ENCODE measurements around the gene KIF21B.

The KIF21B gene, protein sequence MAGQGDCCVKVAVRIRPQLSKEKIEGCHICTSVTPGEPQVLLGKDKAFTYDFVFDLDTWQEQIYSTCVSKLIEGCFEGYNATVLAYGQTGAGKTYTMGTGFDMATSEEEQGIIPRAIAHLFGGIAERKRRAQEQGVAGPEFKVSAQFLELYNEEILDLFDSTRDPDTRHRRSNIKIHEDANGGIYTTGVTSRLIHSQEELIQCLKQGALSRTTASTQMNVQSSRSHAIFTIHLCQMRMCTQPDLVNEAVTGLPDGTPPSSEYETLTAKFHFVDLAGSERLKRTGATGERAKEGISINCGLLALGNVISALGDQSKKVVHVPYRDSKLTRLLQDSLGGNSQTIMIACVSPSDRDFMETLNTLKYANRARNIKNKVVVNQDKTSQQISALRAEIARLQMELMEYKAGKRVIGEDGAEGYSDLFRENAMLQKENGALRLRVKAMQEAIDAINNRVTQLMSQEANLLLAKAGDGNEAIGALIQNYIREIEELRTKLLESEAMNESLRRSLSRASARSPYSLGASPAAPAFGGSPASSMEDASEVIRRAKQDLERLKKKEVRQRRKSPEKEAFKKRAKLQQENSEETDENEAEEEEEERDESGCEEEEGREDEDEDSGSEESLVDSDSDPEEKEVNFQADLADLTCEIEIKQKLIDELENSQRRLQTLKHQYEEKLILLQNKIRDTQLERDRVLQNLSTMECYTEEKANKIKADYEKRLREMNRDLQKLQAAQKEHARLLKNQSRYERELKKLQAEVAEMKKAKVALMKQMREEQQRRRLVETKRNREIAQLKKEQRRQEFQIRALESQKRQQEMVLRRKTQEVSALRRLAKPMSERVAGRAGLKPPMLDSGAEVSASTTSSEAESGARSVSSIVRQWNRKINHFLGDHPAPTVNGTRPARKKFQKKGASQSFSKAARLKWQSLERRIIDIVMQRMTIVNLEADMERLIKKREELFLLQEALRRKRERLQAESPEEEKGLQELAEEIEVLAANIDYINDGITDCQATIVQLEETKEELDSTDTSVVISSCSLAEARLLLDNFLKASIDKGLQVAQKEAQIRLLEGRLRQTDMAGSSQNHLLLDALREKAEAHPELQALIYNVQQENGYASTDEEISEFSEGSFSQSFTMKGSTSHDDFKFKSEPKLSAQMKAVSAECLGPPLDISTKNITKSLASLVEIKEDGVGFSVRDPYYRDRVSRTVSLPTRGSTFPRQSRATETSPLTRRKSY (N-terminal part only)

DNA sequence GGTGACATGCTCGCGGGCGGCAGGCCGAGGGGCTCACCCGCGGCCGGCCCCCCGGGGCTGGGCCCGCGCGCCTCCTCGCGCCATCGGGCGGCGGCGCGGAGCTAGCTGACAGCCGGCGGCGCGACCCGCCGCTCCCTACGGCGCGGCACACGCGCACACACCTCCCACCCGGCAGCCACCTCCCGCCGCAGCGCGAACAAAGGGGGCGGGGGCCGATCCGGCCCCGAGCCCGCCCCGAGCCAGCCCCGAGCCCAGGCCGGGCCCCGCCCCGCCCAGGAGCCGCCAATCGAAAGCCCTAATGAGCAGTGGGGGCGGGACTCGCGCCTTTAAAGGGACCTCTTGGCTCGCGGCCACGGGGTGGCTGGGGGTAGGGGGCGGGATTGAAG lies at the start of gene KIF21B:
Gene KIF21B, minus strand, starts transcription at position 198 of the 386 bp plus-strand sequence. CDS start 331 bp downstream, outside the sequence.
- peak; percentile 44 for DNase-seq

- DNase-seq: no peak
These were observed 49.4 kb upstream of the KIF21B start for GRCh38 chr1:201072922-201073321.

DNA sequence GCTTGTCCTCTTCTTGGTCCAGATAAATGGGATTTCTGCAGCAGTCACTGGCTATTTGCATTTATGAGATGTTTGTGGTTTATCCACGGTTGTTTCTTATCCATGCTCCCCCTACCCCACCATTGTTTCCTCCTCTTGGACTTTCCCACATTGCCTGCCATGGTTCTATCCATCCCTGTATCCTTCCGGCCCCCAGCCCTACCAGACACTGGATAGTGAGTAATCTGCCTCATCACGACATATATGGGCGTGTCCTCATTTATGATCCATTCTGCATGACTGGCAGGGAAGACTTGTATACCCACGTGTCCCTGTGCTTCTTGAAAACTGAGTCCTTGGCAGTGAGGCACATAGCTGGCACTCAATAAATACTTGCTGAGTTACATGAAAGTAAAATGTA lies 48.6 kb upstream of the KIF21B start:
- DNase-seq: no peak

- no peak for DNase-seq
These were observed 46.1 kb upstream of the KIF21B start for GRCh38 chr1:201069636-201070035.

- DNase-seq: no peak
These were observed 45.5 kb upstream of the KIF21B start for GRCh38 chr1:201068976-201069375.

GRCh38 chr1:201066986-201067385 lies 43.5 kb upstream of the KIF21B start:
- no peak for DNase-seq

DNA sequence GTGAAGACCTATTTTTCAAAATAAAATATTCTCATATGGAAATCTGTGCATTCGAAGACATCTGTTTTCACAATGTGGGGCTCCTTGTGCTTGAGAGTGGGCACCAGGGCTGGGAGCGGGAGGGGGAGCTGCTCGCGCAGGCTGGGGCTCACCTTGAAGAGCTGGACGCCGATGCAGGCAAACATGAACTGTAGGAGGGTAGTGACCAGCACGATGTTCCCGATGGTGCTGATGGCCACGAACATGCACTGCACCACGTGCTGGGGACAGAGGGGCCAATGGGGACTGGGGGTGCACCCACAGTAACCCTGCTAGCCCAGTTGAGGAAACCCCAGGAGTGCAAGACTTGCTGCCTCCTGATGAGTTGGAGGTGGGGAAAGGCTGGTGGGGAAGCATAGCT lies 42.2 kb upstream of the KIF21B start:
- no peak for DNase-seq

- DNase-seq: no peak
These were observed 41.3 kb upstream of the KIF21B start for GRCh38 chr1:201064806-201065205.

- DNase-seq: no peak
These were observed 39.6 kb upstream of the KIF21B start for GRCh38 chr1:201063145-201063544.

DNA sequence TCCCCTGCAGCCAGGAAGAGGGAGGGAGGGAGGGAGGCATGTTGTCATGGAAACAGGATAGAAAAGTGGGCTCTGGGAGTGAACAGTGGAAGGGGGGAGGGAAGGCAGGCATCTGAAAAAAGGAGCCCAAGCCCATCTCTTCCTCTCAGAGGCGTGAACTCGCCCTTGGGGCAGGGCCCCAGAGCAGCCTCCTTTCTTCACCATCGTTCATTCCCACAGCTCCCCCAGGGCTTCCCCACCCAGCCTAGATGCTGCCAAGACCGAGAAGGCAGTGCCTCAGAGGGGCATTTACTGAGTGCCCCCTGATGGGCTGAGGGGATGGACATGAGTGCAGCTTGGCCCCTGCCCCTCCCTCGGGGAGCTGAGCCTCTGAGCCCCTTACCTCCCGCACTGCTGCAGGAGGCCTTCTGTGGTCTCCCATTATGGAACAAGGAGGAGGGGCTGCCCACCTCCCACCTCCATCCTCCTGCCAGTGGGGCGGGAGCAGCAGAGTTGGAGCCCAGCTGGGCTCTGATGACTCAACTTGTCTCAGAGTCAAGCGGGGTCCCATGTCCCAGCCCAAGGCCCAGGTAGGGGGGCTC lies 39.1 kb upstream of the KIF21B start:
- DNase-seq: no peak

GRCh38 chr1:201061886-201062285 lies 38.4 kb upstream of the KIF21B start:
- DNase-seq: no peak

- DNase-seq: no peak
These were observed 37.5 kb upstream of the KIF21B start for GRCh38 chr1:201061049-201061448.

DNA sequence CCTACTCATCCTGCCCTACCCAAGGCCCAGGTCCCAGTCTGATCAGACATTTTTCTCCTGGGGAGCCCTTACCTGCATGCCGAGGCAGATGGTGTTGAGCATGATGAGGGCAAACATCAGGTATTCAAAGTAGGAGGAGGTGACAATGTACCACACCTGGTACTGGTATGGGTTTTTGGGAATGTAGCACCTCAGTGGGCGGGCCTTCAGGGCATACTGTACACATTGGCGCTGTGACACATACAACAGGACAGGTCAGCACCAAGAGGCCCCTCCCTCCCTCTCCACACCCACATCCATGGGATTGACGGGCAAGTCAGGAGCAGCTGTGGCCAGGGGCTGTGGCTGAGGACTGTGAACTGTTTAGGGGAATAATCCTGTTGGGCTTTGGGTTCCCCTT lies 37.1 kb upstream of the KIF21B start:
- DNase-seq: no peak

- DNase-seq: no peak
These were observed 36.5 kb upstream of the KIF21B start for GRCh38 chr1:201059871-201060555.

GRCh38 chr1:201059401-201059800 lies 35.9 kb upstream of the KIF21B start:
- DNase-seq: no peak

GRCh38 chr1:201054091-201054543 lies 30.6 kb upstream of the KIF21B start:
- no peak for DNase-seq

GRCh38 chr1:201053155-201053860 lies 29.8 kb upstream of the KIF21B start:
- DNase-seq: peak; percentile 41

- no peak for DNase-seq
These were observed 27.9 kb upstream of the KIF21B start for GRCh38 chr1:201051399-201051798.

DNA sequence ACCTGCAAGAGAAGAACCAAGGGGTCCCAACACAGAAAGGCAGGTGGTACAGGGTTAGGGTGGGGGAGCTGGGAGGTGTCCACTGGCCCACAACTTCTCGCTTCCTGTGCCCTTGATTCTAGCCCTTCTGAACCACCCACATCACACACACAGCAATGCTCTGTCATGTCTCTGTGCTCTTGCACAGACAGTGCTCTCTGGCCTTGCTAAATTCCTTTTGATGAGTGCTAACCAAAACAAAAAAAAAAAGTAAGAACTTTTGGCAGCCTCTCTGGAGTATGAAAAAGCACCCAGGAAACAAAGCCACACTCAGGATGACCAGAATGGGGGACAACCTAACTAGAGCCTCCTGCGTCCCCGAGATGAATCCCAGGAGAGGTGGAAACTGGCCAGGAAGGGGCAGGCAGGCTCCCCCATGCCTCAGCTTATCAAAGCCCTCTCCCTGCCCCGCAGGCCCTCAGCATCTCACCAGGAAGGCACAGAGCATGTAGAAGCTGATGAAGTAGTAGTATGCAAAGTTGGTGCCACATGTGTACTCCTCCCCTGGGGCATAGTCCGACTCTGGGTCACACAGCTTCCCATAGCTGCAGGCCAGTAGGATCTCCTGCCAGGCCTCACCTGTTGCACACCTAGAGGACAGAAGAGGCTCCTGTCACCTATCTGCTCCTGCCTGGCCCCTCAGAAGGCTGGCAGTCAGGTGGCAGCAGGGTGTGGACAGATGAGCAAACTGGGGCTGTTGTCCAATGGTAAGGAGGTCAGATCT lies 27.2 kb upstream of the KIF21B start:
- no peak for DNase-seq

- no peak for DNase-seq
These were observed 25.8 kb upstream of the KIF21B start for GRCh38 chr1:201049248-201049831.
